ENCODE measurements around the gene FUBP3.

DNA sequence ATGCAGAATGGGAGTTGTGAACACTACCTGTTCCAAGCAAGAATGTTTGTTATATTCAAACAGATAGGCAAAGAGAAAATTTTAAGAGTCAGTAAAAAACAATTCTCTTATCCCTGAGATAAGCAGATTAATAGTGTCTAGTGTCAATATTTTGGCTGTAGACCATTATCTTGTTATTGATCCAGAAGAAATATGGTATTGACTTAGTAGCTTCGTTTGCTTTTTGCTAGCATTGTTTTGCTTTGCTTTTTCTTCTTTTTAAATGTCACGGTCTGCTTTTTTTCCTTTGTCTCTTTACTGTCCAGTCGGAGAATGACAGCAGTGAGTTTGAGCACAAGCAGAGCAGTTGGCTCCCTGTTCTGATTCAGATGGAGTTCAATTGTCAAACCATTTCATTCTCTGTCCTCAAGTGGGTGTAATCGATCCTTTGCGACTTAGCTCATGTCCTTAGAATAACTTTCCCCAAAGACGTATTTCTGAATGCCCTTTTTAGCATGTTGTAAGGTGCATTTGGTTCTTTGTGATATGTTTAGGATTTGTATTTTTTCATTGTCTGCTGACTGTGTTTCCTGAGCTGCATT lies 29.3 kb downstream of the FUBP3 start:
- TF ChIP-seq, protein P1, sequence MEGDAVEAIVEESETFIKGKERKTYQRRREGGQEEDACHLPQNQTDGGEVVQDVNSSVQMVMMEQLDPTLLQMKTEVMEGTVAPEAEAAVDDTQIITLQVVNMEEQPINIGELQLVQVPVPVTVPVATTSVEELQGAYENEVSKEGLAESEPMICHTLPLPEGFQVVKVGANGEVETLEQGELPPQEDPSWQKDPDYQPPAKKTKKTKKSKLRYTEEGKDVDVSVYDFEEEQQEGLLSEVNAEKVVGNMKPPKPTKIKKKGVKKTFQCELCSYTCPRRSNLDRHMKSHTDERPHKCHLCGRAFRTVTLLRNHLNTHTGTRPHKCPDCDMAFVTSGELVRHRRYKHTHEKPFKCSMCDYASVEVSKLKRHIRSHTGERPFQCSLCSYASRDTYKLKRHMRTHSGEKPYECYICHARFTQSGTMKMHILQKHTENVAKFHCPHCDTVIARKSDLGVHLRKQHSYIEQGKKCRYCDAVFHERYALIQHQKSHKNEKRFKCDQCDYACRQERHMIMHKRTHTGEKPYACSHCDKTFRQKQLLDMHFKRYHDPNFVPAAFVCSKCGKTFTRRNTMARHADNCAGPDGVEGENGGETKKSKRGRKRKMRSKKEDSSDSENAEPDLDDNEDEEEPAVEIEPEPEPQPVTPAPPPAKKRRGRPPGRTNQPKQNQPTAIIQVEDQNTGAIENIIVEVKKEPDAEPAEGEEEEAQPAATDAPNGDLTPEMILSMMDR (IDR thresholded peaks at IDR 0.05; ENCODE audit: insufficient read depth, low read length), result no peak
- TF ChIP-seq POLR2AphosphoS5 (IDR thresholded peaks at IDR 0.05; ENCODE audit: low read depth) (no peak), GABPA (IDR thresholded peaks at IDR 0.05; ENCODE audit: low read depth) (no peak), SPI1 (IDR thresholded peaks at IDR 0.05; ENCODE audit: borderline replicate concordance, low read depth) (no peak)
- TF ChIP-seq, protein P2, sequence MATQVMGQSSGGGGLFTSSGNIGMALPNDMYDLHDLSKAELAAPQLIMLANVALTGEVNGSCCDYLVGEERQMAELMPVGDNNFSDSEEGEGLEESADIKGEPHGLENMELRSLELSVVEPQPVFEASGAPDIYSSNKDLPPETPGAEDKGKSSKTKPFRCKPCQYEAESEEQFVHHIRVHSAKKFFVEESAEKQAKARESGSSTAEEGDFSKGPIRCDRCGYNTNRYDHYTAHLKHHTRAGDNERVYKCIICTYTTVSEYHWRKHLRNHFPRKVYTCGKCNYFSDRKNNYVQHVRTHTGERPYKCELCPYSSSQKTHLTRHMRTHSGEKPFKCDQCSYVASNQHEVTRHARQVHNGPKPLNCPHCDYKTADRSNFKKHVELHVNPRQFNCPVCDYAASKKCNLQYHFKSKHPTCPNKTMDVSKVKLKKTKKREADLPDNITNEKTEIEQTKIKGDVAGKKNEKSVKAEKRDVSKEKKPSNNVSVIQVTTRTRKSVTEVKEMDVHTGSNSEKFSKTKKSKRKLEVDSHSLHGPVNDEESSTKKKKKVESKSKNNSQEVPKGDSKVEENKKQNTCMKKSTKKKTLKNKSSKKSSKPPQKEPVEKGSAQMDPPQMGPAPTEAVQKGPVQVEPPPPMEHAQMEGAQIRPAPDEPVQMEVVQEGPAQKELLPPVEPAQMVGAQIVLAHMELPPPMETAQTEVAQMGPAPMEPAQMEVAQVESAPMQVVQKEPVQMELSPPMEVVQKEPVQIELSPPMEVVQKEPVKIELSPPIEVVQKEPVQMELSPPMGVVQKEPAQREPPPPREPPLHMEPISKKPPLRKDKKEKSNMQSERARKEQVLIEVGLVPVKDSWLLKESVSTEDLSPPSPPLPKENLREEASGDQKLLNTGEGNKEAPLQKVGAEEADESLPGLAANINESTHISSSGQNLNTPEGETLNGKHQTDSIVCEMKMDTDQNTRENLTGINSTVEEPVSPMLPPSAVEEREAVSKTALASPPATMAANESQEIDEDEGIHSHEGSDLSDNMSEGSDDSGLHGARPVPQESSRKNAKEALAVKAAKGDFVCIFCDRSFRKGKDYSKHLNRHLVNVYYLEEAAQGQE (IDR thresholded peaks at IDR 0.05; ENCODE audit: insufficient replicate concordance, low read depth), result no peak
